K562 (cell line): ENCODE data around the gene COQ7. TPM values are rescaled to one million over a fixed set of nuclear protein-coding genes. Genes with fewer than 3 reads are reported as not detected.

Experiments used
- ATF2 ChIP-seq: sonication (generic); formaldehyde crosslinking; IDR thresholded peaks from 2 replicates; pipeline ENCODE4 v1.8.1; 2022; ENCODE audit warnings: missing genetic modification reagents
- E2F8 ChIP-seq: fragments of 450-650 bp; IDR thresholded peaks from 2 replicates; pipeline ENCODE4 v1.7.1; 2018; ENCODE audit warnings: mild to moderate bottlenecking, low read depth; ENCODE audit not compliant: partially characterized antibody
- ESRRA ChIP-seq: fragments of 450-650 bp; IDR thresholded peaks from 2 replicates; pipeline ENCODE4 v1.6.1; 2014; ENCODE audit warnings: low read depth, mild to moderate bottlenecking, moderate library complexity, borderline replicate concordance
- FOXK1 ChIP-seq: sonication (generic); formaldehyde crosslinking; IDR thresholded peaks from 2 replicates; pipeline ENCODE4 v1.8.0; 2022; ENCODE audit warnings: missing genetic modification reagents, mild to moderate bottlenecking, borderline replicate concordance
- FOXP1 ChIP-seq: sonication (generic); formaldehyde crosslinking; IDR thresholded peaks from 2 replicates; pipeline ENCODE4 v1.8.0; 2022; ENCODE audit warnings: mild to moderate bottlenecking, missing genetic modification reagents
- MTA1 ChIP-seq: fragments of 450-650 bp; IDR thresholded peaks from 2 replicates; pipeline ENCODE4 v1.6.1; 2017; ENCODE audit warnings: borderline replicate concordance
- POLR2AphosphoS5 ChIP-seq: IDR thresholded peaks from 2 replicates; pipeline ENCODE4 v1.6.1; 2011; ENCODE audit warnings: mild to moderate bottlenecking, low read depth, low read length, moderate library complexity; ENCODE audit not compliant: control insufficient read depth, insufficient read depth
- RBM22 ChIP-seq: fragments of 200-400 bp; formaldehyde crosslinking; IDR thresholded peaks from 2 replicates; pipeline ENCODE4 v1.6.1; 2018; ENCODE audit warnings: low read length, low read depth; ENCODE audit not compliant: poor library complexity, severe bottlenecking
- RCOR1 ChIP-seq, 2 experiments: IDR thresholded peaks; 2 replicates each; pipeline ENCODE4 v1.6.1; 2012; ENCODE audit warnings: low read depth in 2 of 2, low read length in 2 of 2, borderline replicate concordance in 1 of 2, improper control_type of control experiment in 1 of 2
- RNF219 ChIP-seq: fragments of 250-450 bp; sonication (Bioruptor Pico); IDR thresholded peaks from 2 replicates; pipeline ENCODE4 v1.5.0; 2022; ENCODE audit warnings: mild to moderate bottlenecking
- STAT5A ChIP-seq: IDR thresholded peaks from 2 replicates; pipeline ENCODE4 v1.6.1; 2012; ENCODE audit warnings: low read length, inconsistent platforms, borderline replicate concordance
- TCF15 ChIP-seq: fragments of 250-450 bp; sonication (Bioruptor Pico); IDR thresholded peaks from 2 replicates; pipeline ENCODE4 v1.8.0; 2022; ENCODE audit warnings: moderate library complexity, mild to moderate bottlenecking, inconsistent platforms
- ZNF212 ChIP-seq: fragments of 450-650 bp; formaldehyde crosslinking; IDR thresholded peaks from 2 replicates; pipeline ENCODE4 v1.4.0; 2020; ENCODE audit warnings: mild to moderate bottlenecking
- ZNF3 ChIP-seq: fragments of 250-450 bp; sonication (Bioruptor Pico); IDR thresholded peaks from 2 replicates; pipeline ENCODE4 v1.5.0; 2021; ENCODE audit warnings: mild to moderate bottlenecking, moderate library complexity
- ZNF551 ChIP-seq: fragments of 250-450 bp; sonication (Bioruptor Pico); IDR thresholded peaks from 2 replicates; pipeline ENCODE4 v1.5.0; 2021; ENCODE audit warnings: mild to moderate bottlenecking, moderate library complexity
- ZNF584 ChIP-seq: fragments of 200-800 bp; sonication (Bioruptor generic); IDR thresholded peaks from 2 replicates; pipeline ENCODE4 v1.6.1; 2016; ENCODE audit warnings: low read depth, mild to moderate bottlenecking, missing genetic modification characterization, missing compliant biosample characterization
- ZNF707 ChIP-seq: fragments of 250-450 bp; sonication (Bioruptor Pico); conservative IDR thresholded peaks from 2 replicates; pipeline ENCODE4 v1.8.0; 2022; ENCODE audit warnings: inconsistent platforms, mild to moderate bottlenecking, moderate library complexity
- ZNF77 ChIP-seq: fragments of 250-450 bp; sonication (Bioruptor Pico); IDR thresholded peaks from 2 replicates; pipeline ENCODE4 v1.5.0; 2020
- ZSCAN29 ChIP-seq: fragments of 450-650 bp; IDR thresholded peaks from 2 replicates; pipeline ENCODE4 v1.6.1; 2017
- polyA plus RNA-seq, 8 experiments: library from polyadenylated mRNA; depleted of rRNA in 4 of 8; stranded (reverse) in 5 of 8; unstranded in 3 of 8; fragments of >200 nt; fragmentation: Nextera tagmentation in 2 of 8; fragmentation: Illumina TruSeq in 1 of 8; extraction: Ambion mirVana in 2 of 8; extraction: Trizol in 1 of 8; gene quantifications; 2 replicates each; pipeline versions ENCODE4 v1.2.1 to v1.2.3, GENCODE V29; 2011 to 2014; ENCODE audit warnings: inconsistent platforms in 1 of 8, missing spikeins in 1 of 8
- total RNA-seq, 7 experiments: library from RNA; depleted of rRNA in 6 of 7; stranded (reverse); fragments of >200 nt in 6 of 7; fragmentation: Illumina TruSeq in 2 of 7; extraction: Trizol in 2 of 7; gene quantifications; 2 replicates each; pipeline versions ENCODE4 v1.2.1 to v1.2.3, GENCODE V29; 2011 to 2021; ENCODE audit warnings: low replicate concordance in 1 of 7

The COQ7 gene
- total and polyA plus RNA-seq, 9 of the 15 experiments (the other 6 are each of a cell fraction or from before 2014, with no cell fraction given) = 2.3 to 26.1 (median 15.2) TPM

GRCh38 chr16:19067349-19068236, at the start of gene COQ7 (continued):
- TF ChIP-seq ATF2 (CRISPR knock-in tag) = no peak; the same call in 1 of the 2 replicates
- TF ChIP-seq RCOR1 (IDR thresholded peaks at IDR 0.05; ENCODE audit: borderline replicate concordance in 1 of 2, low read depth in 2 of 2, low read length in 2 of 2) = peak in 1 of 2 experiments; percentile 45; a peak in 2 of 4 replicates
- TF ChIP-seq STAT5A = no peak
- TF ChIP-seq FOXP1 = no peak
- TF ChIP-seq TCF15 (CRISPR knock-in tag) = no peak
- no peak for TF ChIP-seq ZNF584 (CRISPR knock-in tag)
- TF ChIP-seq E2F8 = peak; percentile 92
- TF ChIP-seq RNF219 (CRISPR knock-in tag) = no peak
- TF ChIP-seq ZNF77 = no peak
- no peak for TF ChIP-seq ZSCAN29
- no peak for TF ChIP-seq ZNF551
- peak; percentile 99 for TF ChIP-seq MTA1
- TF ChIP-seq POLR2AphosphoS5 = peak; percentile 72; the same call in 1 of the 2 replicates
- peak; percentile 97 for TF ChIP-seq ESRRA
- TF ChIP-seq ZNF212 = peak; percentile 39; the same call in 1 of the 2 replicates
- no peak for TF ChIP-seq RBM22
- no peak for TF ChIP-seq ZNF707
- peak; percentile 76; the same call in 1 of the 2 replicates for TF ChIP-seq FOXK1
- no peak for TF ChIP-seq ZNF3
